Esophagus muscularis mucosa (tissue), 4 donors: ENCODE results near the gene GANC. TPM values are rescaled to one million over a fixed set of nuclear protein-coding genes. Genes with fewer than 3 reads are reported as not detected.
A peak's percentile ranks its signal among the peaks of the same experiment; 100 is the strongest.

Experiments used
- DNase-seq: peaks from one replicate; pipeline ENCODE4 v3.0.0-alpha.2; 2017; ENCODE audit errors: extremely low spot score
- H3K27ac ChIP-seq, 4 donors: fragments of 200-600 bp; sonication (generic); replicated peaks in 1 of 4; 1 replicate in 3 of 4; 2 replicates in 1 of 4; pipeline ENCODE4 v1.5.1; 2016 to 2019; ENCODE audit warnings: mild to moderate bottlenecking in 1 of 4
- H3K27me3 ChIP-seq, 4 donors: fragments of 200-600 bp; sonication (generic); one replicate each; pipeline versions ENCODE4 v1.5.1 to v1.6.0; 2016 to 2019
- H3K36me3 ChIP-seq, 4 donors: fragments of 200-600 bp; sonication (generic); one replicate each; pipeline ENCODE4 v1.5.1; 2016 to 2019
- H3K4me1 ChIP-seq, 4 donors: fragments of 200-600 bp; sonication (generic); one replicate each; pipeline ENCODE4 v1.5.1; 2016 to 2019
- H3K4me3 ChIP-seq, 4 donors: fragments of 200-600 bp; sonication (generic); 1 replicate in 2 of 4; 2 replicates in 2 of 4; pipeline ENCODE4 v1.5.1; 2016 to 2019; ENCODE audit warnings: mild to moderate bottlenecking in 4 of 4, moderate library complexity in 1 of 4
- H3K9me3 ChIP-seq, 4 donors: fragments of 200-600 bp; sonication (generic); 1 replicate in 3 of 4; 2 replicates in 1 of 4; pipeline ENCODE4 v1.5.1; 2016 to 2019
- CTCF ChIP-seq, 3 experiments: fragments of 200-600 bp in 2 of 3; fragments of 450-650 bp in 1 of 3; sonication (generic) in 2 of 3; IDR thresholded peaks; one replicate each; pipeline ENCODE4 v1.5.1; 2017 to 2019; ENCODE audit warnings: antibody characterized with exemption in 3 of 3, mild to moderate bottlenecking in 2 of 3, moderate library complexity in 1 of 3
- EP300 ChIP-seq: sonication (generic); formaldehyde crosslinking; IDR thresholded peaks from one replicate; pipeline ENCODE4 v1.6.1; 2017; ENCODE audit warnings: antibody characterized with exemption
- POLR2A ChIP-seq: fragments of 450-650 bp; IDR thresholded peaks from one replicate; pipeline ENCODE4 v1.6.1; 2017; ENCODE audit warnings: antibody characterized with exemption, moderate library complexity, mild to moderate bottlenecking, low read depth
- POLR2AphosphoS5 ChIP-seq, 2 donors: sonication (generic); formaldehyde crosslinking; IDR thresholded peaks; one replicate each; pipeline ENCODE4 v1.6.1; 2017; ENCODE audit warnings: antibody characterized with exemption in 2 of 2
- WGBS: methylation state at CpG from one replicate; pipeline ENCODE4 v1.1.5; 2018; 5-methylcytosine and 5-hydroxymethylcytosine counted together
- intact Hi-C: fragments of 100-400 bp; cut with DNase I; formaldehyde crosslinking; loops from one replicate; pipeline ENCODE4 v1.15.1; 2023
- total RNA-seq, 4 donors: library from RNA; depleted of rRNA; stranded (reverse); fragments of >200 nt; gene quantifications; one replicate each; pipeline versions ENCODE4 v1.1.0 to v1.2.1, GENCODE V29; 2016

GANC gene
- total RNA-seq, 4 donors from 2014 or later, result 12.2 to 22.7 (median 17.7) TPM

DNA sequence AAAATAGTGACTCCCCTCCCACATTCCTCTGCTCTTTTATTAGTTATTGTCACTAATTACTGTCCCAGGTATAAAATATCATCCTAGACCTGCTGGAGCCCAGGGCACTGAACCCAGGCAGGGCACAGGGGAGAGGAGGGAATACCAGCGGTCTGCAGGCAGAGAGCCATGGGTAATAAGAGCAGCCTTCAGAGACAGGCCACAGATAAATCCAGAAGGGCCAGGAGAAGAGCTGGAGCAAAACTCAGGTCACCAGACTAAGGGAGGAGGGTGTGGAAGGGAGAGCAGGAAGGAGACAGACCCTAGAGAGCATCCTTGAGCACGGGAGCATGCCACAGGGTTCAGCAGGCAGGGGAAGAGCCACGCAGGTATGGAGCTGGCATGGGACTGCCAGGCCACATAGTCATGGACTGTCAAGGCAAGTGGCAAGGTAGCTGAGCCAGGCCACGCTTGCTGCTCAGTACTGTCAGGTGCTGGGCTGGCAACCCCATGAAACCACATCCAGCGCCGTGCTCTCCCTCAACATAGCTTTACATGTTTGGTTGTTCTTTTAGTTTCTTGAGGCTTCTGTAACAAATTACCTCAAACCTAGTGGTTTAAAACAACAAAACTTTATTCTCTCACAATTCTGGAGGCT, 70.7 kb downstream of the GANC start:
- no peaks in the 10 kb centered on the region for H3K27me3 ChIP-seq
- DNase-seq, result no peak
- H3K9me3 ChIP-seq, result no peaks in the 10 kb centered on the region
- H3K4me3 ChIP-seq, result no peak overlapping the region
- TF ChIP-seq EP300, result no peak
- TF ChIP-seq CTCF (IDR thresholded peaks at IDR 0.05), result no peak
- no peak for TF ChIP-seq POLR2AphosphoS5 (IDR thresholded peaks at IDR 0.05)
- peak overlapping the region in 1 of 4 donors; percentile 37 for H3K27ac ChIP-seq
- WGBS, result 93% methylated on average over 6 of the region's 6 CpGs
- peaks cover 11 to 78% (median 37%) of the 10 kb centered on the region in 4 donors for H3K36me3 ChIP-seq
- peaks cover 0 to 5% (median 0%) of the 10 kb centered on the region in 4 donors for H3K4me1 ChIP-seq
- intact Hi-C loops, result no loop called here

DNA sequence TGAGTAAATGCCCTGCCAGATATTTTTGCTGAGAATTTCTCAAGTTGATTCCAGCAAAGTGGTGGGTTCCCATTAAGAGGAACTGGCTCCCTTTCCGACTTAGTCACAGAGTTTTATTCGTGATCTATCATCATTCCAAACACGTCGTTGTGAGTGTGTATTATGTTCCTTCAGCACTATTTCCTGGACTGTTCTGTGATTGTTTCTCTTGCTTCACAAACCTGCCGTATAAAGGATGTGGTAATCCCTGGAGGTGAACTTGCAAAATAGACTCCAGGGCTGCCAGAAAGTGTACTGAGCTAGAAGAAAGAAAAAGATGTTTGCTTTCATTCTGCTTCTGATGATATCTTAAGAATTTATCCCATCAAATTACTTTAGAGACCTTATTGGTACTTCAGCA, 71.8 kb downstream of the GANC start:
- H3K9me3 ChIP-seq, result no peaks in the 10 kb centered on the region
- H3K4me3 ChIP-seq, result no peak overlapping the region
- H3K36me3 ChIP-seq, result peaks cover 11 to 86% (median 40%) of the 10 kb centered on the region in 4 donors
- peaks cover 0 to 5% (median 0%) of the 10 kb centered on the region in 4 donors for H3K4me1 ChIP-seq
- H3K27ac ChIP-seq, result peak overlapping the region in 2 of 4 donors; percentile 43 to 47
- DNase-seq, result no peak
- H3K27me3 ChIP-seq, result no peaks in the 10 kb centered on the region
- WGBS, result 32% methylated on average over 5 of the region's 5 CpGs
- TF ChIP-seq POLR2AphosphoS5 (IDR thresholded peaks at IDR 0.05) (peak; percentile 23 to 45), EP300 (no peak)
- intact Hi-C loops, result no loop called here

GRCh38 chr15:42345504-42345903, 72.5 kb downstream of the GANC start:
- DNase-seq, result no peak
- no peak overlapping the region for H3K4me3 ChIP-seq
- H3K9me3 ChIP-seq, result no peaks in the 10 kb centered on the region
- peaks cover 11 to 89% (median 44%) of the 10 kb centered on the region in 4 donors for H3K36me3 ChIP-seq
- intact Hi-C loops, result no loop called here
- H3K4me1 ChIP-seq, result peaks cover 0 to 5% (median 0%) of the 10 kb centered on the region in 4 donors
- TF ChIP-seq EP300 (no peak), POLR2A (no peak), POLR2AphosphoS5 (IDR thresholded peaks at IDR 0.05) (no peak), CTCF (IDR thresholded peaks at IDR 0.05) (no peak)
- 91% methylated on average over 3 of the region's 3 CpGs for WGBS
- peak overlapping the region in 2 of 4 donors; percentile 34 to 47 for H3K27ac ChIP-seq
- no peaks in the 10 kb centered on the region for H3K27me3 ChIP-seq

DNA sequence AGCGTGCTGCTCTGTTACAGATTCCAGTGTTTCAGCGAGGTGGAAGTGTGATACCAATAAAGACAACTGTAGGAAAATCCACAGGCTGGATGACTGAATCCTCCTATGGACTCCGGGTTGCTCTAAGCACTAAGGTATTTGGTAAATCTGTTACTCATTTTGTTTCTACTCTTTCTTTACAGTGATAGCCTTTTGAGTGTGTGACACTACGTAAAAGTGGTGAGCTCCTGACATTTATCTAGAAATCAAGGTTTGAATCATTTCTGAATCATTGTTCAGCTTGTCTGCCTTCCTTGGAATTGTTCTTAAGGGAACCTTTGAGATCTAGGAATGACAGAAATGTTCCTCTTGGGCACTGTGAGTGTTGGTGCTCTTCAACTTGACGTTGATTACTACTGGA, 75.1 kb downstream of the GANC start:
- intact Hi-C loops, result no loop called here
- Histone ChIP-seq H3K4me3 (no peak overlapping the region), H3K27ac (no peak overlapping the region), H3K4me1 (peaks cover 0 to 5% (median 0%) of the 10 kb centered on the region in 4 donors), H3K36me3 (peaks cover 17 to 94% (median 64%) of the 10 kb centered on the region in 4 donors), H3K27me3 (no peaks in the 10 kb centered on the region), H3K9me3 (no peaks in the 10 kb centered on the region)
- no peak for TF ChIP-seq CTCF (IDR thresholded peaks at IDR 0.05)
- DNase-seq, result no peak
- 93% methylated on average over 5 of the region's 5 CpGs for WGBS

DNA sequence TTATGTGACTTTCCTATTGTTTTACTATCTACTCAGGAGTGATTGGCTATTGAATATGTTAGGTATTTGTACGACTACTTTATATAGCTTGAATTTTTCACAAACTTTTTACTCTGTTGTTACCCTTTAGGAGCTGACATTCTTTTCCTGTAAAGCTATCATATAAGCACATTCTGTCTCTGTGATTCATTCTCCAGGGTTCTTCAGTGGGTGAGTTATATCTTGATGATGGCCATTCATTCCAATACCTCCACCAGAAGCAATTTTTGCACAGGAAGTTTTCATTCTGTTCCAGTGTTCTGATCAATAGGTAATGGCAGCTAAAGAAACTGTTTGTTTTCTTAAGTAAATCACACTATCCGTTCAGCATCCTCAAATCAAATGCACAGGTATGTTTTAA, 76.2 kb downstream of the GANC start:
- peaks cover 0 to 4% (median 0%) of the 10 kb centered on the region in 4 donors for H3K4me1 ChIP-seq
- no peak overlapping the region for H3K27ac ChIP-seq
- no peaks in the 10 kb centered on the region for H3K9me3 ChIP-seq
- no peaks in the 10 kb centered on the region for H3K27me3 ChIP-seq
- 90% methylated on average over 2 of the region's 2 CpGs for WGBS
- H3K36me3 ChIP-seq, result peaks cover 15 to 94% (median 60%) of the 10 kb centered on the region in 4 donors
- no peak for DNase-seq
- intact Hi-C loops, result no loop called here
- TF ChIP-seq CTCF (IDR thresholded peaks at IDR 0.05), result no peak
- no peak for TF ChIP-seq POLR2AphosphoS5 (IDR thresholded peaks at IDR 0.05)
- TF ChIP-seq POLR2A, result no peak
- TF ChIP-seq EP300, result no peak
- H3K4me3 ChIP-seq, result no peak overlapping the region
